PFSK-1 (cell line): Measurements from ENCODE around the gene NLGN3.

Source experiments
- POLR2AphosphoS5 ChIP-seq: IDR thresholded peaks from 2 replicates; pipeline ENCODE4 v1.6.1; 2012; ENCODE audit warnings: low read depth, mild to moderate bottlenecking, control low read depth, low read length, moderate library complexity
- SIN3A ChIP-seq: IDR thresholded peaks from 2 replicates; pipeline ENCODE4 v1.6.1; 2012; ENCODE audit warnings: mild to moderate bottlenecking, low read length, moderate library complexity, borderline replicate concordance; ENCODE audit not compliant: insufficient read depth
- TF ChIP-seq, protein P1 (sequence below), 2 experiments: IDR thresholded peaks; 2 replicates each; pipeline versions ENCODE4 v1.6.1 to v1.8.0; 2011 to 2012; ENCODE audit warnings: low read depth in 2 of 2, low read length in 2 of 2, control low read depth in 1 of 2, inconsistent platforms in 1 of 2, mild to moderate bottlenecking in 1 of 2, moderate library complexity in 1 of 2; ENCODE audit not compliant: insufficient read depth in 1 of 2

DNA sequence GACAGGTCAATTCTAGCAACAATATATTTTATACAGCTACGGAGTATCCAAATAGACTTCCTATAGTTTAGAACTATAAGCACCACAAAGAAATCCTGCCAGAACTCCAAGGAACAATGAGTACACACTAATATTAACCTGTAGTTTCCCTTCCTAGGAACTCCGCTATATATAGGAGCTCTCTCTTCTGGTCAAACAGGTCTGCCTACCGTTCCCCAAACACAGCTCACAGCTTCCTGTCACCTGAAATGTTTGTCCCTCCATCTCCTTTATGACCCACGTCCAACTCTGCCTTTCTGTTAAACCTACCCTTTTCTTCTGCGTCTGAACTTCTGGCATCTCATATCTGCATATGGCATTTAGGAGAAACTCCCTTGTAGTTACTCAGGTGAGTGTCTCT lies 67.9 kb downstream of the NLGN3 start:
- TF ChIP-seq, protein P1, sequence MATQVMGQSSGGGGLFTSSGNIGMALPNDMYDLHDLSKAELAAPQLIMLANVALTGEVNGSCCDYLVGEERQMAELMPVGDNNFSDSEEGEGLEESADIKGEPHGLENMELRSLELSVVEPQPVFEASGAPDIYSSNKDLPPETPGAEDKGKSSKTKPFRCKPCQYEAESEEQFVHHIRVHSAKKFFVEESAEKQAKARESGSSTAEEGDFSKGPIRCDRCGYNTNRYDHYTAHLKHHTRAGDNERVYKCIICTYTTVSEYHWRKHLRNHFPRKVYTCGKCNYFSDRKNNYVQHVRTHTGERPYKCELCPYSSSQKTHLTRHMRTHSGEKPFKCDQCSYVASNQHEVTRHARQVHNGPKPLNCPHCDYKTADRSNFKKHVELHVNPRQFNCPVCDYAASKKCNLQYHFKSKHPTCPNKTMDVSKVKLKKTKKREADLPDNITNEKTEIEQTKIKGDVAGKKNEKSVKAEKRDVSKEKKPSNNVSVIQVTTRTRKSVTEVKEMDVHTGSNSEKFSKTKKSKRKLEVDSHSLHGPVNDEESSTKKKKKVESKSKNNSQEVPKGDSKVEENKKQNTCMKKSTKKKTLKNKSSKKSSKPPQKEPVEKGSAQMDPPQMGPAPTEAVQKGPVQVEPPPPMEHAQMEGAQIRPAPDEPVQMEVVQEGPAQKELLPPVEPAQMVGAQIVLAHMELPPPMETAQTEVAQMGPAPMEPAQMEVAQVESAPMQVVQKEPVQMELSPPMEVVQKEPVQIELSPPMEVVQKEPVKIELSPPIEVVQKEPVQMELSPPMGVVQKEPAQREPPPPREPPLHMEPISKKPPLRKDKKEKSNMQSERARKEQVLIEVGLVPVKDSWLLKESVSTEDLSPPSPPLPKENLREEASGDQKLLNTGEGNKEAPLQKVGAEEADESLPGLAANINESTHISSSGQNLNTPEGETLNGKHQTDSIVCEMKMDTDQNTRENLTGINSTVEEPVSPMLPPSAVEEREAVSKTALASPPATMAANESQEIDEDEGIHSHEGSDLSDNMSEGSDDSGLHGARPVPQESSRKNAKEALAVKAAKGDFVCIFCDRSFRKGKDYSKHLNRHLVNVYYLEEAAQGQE (IDR thresholded peaks at IDR 0.05; ENCODE audit: insufficient read depth in 1 of 2, low read depth in 2 of 2, low read length in 2 of 2), result no peak
- no peak for TF ChIP-seq POLR2AphosphoS5
- TF ChIP-seq SIN3A, result no peak
